Thoracic aorta (tissue), 2 donors: ENCODE results near the gene UNC13B. TPM values are rescaled to one million over a fixed set of nuclear protein-coding genes. Genes with fewer than 3 reads are reported as not detected.
"Not testable (repeated sequence)": the region's sequence is repeated elsewhere in the genome, so short reads cannot be mapped to it uniquely, and the experiment has no call there.

Experiments
- ATAC-seq: fragments of 150-250 bp; one replicate; pipeline ENCODE4 v1.8.0; 2017; ENCODE audit warnings: low read depth; ENCODE audit not compliant: insufficient number of reproducible peaks, low FRiP score
- DNase-seq: peaks from one replicate; pipeline ENCODE4 v3.0.0-alpha.2; 2020; ENCODE audit warnings: low spot score
- H3K27ac ChIP-seq, 2 donors: fragments of 200-600 bp; sonication (generic); 1 replicate in 1 of 2; 2 replicates in 1 of 2; pipeline ENCODE4 v1.5.1; 2016; ENCODE audit warnings: mild to moderate bottlenecking in 2 of 2, moderate library complexity in 2 of 2
- H3K27me3 ChIP-seq: fragments of 200-600 bp; sonication (generic); replicated peaks from 2 replicates; pipeline ENCODE4 v1.6.0; 2016; ENCODE audit warnings: mild to moderate bottlenecking; ENCODE audit not compliant: insufficient read depth
- H3K36me3 ChIP-seq: fragments of 200-600 bp; sonication (generic); one replicate; pipeline ENCODE4 v1.5.1; 2016
- H3K4me1 ChIP-seq, 2 donors: fragments of 200-600 bp; sonication (generic); 1 replicate in 1 of 2; 2 replicates in 1 of 2; pipeline versions ENCODE4 v1.5.1 to v1.6.0; 2016; ENCODE audit warnings: low read depth in 2 of 2, mild to moderate bottlenecking in 1 of 2; ENCODE audit not compliant: control insufficient read depth in 1 of 2
- H3K4me3 ChIP-seq: fragments of 200-600 bp; sonication (generic); 2 replicates; pipeline ENCODE4 v1.5.1; 2016; ENCODE audit warnings: mild to moderate bottlenecking
- H3K9me3 ChIP-seq: fragments of 200-600 bp; sonication (generic); 2 replicates; pipeline ENCODE4 v1.5.1; 2016
- CTCF ChIP-seq: fragments of 200-600 bp; sonication (generic); IDR thresholded peaks from one replicate; pipeline ENCODE4 v1.5.1; 2019; ENCODE audit warnings: antibody characterized with exemption
- total RNA-seq, 2 donors: library from RNA; depleted of rRNA; stranded (reverse); fragments of >200 nt; gene quantifications; one replicate each; pipeline versions ENCODE4 v1.1.0 to v1.2.3, GENCODE V29; 2016

UNC13B gene
- total RNA-seq, 2 donors from 2014 or later = 38.1 to 47.4 TPM

- peaks cover 7 to 12% of the 10 kb centered on the region in 2 donors for H3K4me1 ChIP-seq
- ATAC-seq = no peak
- H3K4me3 ChIP-seq = no peak overlapping the region
- DNase-seq = no peak
- no peak overlapping the region for H3K27ac ChIP-seq
- no peaks in the 10 kb centered on the region for H3K36me3 ChIP-seq
- TF ChIP-seq CTCF = no peak
- H3K9me3 ChIP-seq = no peaks in the 10 kb centered on the region
- H3K27me3 ChIP-seq = no peaks in the 10 kb centered on the region
Observed at GRCh38 chr9:35158501-35159280, 3.1 kb upstream of the UNC13B start.

GRCh38 chr9:35162605-35163315 lies 951 bp downstream of the UNC13B start:
- TF ChIP-seq CTCF = no peak
- peaks cover 12 to 21% of the 10 kb centered on the region in 2 donors for H3K4me1 ChIP-seq
- H3K4me3 ChIP-seq = peak overlapping the region; percentile 85
- H3K36me3 ChIP-seq = no peaks in the 10 kb centered on the region
- DNase-seq (no peak), ATAC-seq (no peak)
- no peaks in the 10 kb centered on the region for H3K9me3 ChIP-seq
- no peaks in the 10 kb centered on the region for H3K27me3 ChIP-seq
- H3K27ac ChIP-seq = peak overlapping the region; percentile 73 to 81

- no peak for TF ChIP-seq CTCF
- Histone ChIP-seq H3K27ac (peak overlapping the region in 1 of 2 donors; percentile 73), H3K4me3 (peak overlapping the region; percentile 85), H3K27me3 (no peaks in the 10 kb centered on the region), H3K4me1 (peaks cover 12 to 21% of the 10 kb centered on the region in 2 donors), H3K36me3 (no peaks in the 10 kb centered on the region), H3K9me3 (no peaks in the 10 kb centered on the region)
- ATAC-seq = no peak
- no peak for DNase-seq
Observed at GRCh38 chr9:35163413-35163812, 1.6 kb downstream of the UNC13B start.

GRCh38 chr9:35164711-35165110 lies 2.9 kb downstream of the UNC13B start:
- no peak for TF ChIP-seq CTCF
- Histone ChIP-seq H3K4me3 (no peak overlapping the region), H3K4me1 (peaks cover 12 to 21% of the 10 kb centered on the region in 2 donors), H3K36me3 (no peaks in the 10 kb centered on the region), H3K27ac (no peak overlapping the region), H3K9me3 (no peaks in the 10 kb centered on the region), H3K27me3 (no peaks in the 10 kb centered on the region)
- ATAC-seq (no peak), DNase-seq (no peak)

GRCh38 chr9:35167429-35167828 lies 5.6 kb downstream of the UNC13B start:
- not testable (repeated sequence) for H3K4me3 ChIP-seq, ATAC-seq, H3K27ac ChIP-seq, H3K9me3 ChIP-seq, DNase-seq, H3K27me3 ChIP-seq, H3K36me3 ChIP-seq
- H3K4me1 ChIP-seq = peaks cover 12 to 21% of the 10 kb centered on the region in 2 donors
